ENCODE results near the gene ZNF28. TPM values are rescaled to one million over a fixed set of nuclear protein-coding genes. Genes with fewer than 3 reads are reported as not detected.
"Not testable (repeated sequence)": the region's sequence is repeated elsewhere in the genome, so short reads cannot be mapped to it uniquely, and the experiment has no call there.

Gene ZNF28
- total RNA-seq, 1 donor from 2014 or later = 7.1 TPM

GRCh38 chr19:52825765-52826164, 4.3 kb upstream of the ZNF28 start:
- H3K27me3 ChIP-seq (ENCODE audit: low read depth) = no peaks in the 10 kb centered on the region
- TF ChIP-seq CTCF (IDR thresholded peaks at IDR 0.05; ENCODE audit: borderline replicate concordance) = no peak
- no peak overlapping the region for H3K27ac ChIP-seq (replicated peaks)
- no peak overlapping the region for H3K4me3 ChIP-seq
- no peaks in the 10 kb centered on the region for H3K9me3 ChIP-seq (replicated peaks)
- intact Hi-C loops (cut with micrococcal nuclease) = no loop called here
- no peaks in the 10 kb centered on the region for H3K36me3 ChIP-seq
- peaks cover 5% of the 10 kb centered on the region for H3K4me1 ChIP-seq
- no peak for DNase-seq

DNA sequence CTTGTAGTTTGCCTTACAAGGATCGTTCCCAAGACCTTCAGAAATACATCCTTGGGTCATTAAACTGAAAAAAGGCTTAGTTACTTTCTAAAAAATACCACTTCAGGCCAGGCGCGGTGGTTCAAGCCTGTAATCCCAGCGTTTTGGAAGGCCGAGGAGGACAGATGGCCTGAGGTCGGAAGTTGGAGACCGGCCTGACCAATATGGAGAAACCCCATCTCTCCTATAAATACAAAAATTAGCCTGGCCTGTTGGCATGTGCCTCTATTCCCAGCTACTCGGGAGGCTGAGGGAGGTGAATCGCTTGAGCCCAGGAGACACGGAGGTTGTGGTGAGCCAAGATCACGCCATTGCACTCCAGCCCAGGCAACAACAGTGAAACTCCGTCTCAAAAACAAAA, 2.2 kb upstream of the ZNF28 start:
- H3K4me1 ChIP-seq = peaks cover 11% of the 10 kb centered on the region
- no peak overlapping the region for H3K4me3 ChIP-seq
- no peak overlapping the region for H3K27ac ChIP-seq (replicated peaks)
- intact Hi-C loops (cut with micrococcal nuclease) = no loop called here
- no peaks in the 10 kb centered on the region for H3K27me3 ChIP-seq (ENCODE audit: low read depth)
- no peaks in the 10 kb centered on the region for H3K9me3 ChIP-seq (replicated peaks)
- TF ChIP-seq CTCF (IDR thresholded peaks at IDR 0.05; ENCODE audit: borderline replicate concordance) = no peak
- no peaks in the 10 kb centered on the region for H3K36me3 ChIP-seq
- DNase-seq = no peak

DNA sequence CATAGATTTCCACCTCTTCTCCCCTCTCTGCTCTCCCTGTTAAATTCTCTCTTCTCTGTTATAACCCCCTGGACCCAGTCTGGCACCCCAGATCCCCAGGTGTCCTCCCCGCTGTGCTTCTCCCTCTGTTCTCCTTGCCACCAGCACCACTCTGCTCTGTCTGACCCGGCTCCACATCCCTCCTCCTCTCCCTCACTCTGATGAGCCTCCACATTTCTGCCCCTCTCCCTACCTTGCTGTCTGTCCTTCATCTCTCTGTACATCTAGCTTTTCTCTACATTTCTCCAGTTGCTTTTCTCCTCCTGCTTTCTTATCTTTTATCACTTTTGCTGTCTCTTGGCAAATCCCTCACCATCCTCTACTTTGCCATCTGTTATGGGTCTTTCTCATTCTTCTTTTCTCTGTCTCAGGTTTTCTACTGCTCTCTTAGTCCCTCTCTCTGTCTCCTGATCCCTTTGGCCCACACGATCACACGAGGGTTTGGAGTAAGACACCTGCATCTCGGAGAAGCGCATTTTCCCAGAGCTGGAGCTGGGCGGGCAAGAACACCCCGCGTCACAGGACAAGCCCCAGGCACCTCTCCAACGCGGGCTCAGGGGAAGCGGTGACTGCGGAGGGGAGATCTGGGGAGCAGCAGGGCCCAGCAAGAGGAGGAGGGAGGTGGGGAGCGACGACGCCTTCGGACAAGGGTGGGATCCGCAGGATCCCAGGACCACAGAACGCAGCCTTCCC, 795 bp downstream of the ZNF28 start:
- H3K9me3 ChIP-seq (replicated peaks); H3K27me3 ChIP-seq (ENCODE audit: low read depth); intact Hi-C loops (cut with micrococcal nuclease): not testable (repeated sequence)
- peak; percentile 19 for DNase-seq
- peak overlapping the region; percentile 83 for H3K4me3 ChIP-seq
- peak overlapping the region; percentile 76 for H3K27ac ChIP-seq (replicated peaks)
- peaks cover 11% of the 10 kb centered on the region for H3K4me1 ChIP-seq
- peaks cover 12% of the 10 kb centered on the region for H3K36me3 ChIP-seq

DNA sequence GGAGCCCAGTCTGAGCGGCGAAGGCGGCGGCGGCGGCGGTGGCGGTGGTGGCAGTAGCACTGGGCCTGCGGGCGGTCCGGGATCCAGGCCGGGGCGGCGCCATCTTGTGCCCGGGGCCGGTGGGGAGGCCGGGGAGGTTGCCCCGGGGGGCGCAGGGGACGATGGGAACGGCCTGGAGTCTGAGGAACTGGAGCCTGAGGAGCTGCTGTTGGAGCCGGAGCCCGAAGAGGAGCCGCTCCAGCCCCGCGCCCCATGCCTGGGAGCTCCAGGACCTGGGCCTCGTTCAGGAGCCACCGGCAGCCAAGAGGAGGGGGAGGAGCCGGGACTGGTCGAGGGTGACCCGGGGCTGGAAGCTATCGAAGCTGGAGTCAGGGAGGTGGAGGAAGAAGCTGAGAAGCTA, 11.6 kb downstream of the ZNF28 start:
- no peak overlapping the region for H3K4me3 ChIP-seq
- H3K36me3 ChIP-seq = peaks cover 70% of the 10 kb centered on the region
- H3K9me3 ChIP-seq (replicated peaks) = peaks cover 31% of the 10 kb centered on the region
- TF ChIP-seq CTCF (IDR thresholded peaks at IDR 0.05; ENCODE audit: borderline replicate concordance) = no peak
- no peaks in the 10 kb centered on the region for H3K27me3 ChIP-seq (ENCODE audit: low read depth)
- no peaks in the 10 kb centered on the region for H3K4me1 ChIP-seq
- DNase-seq = no peak
- intact Hi-C loops (cut with micrococcal nuclease) = no loop called here
- H3K27ac ChIP-seq (replicated peaks) = no peak overlapping the region

GRCh38 chr19:52799950-52800640, 21.3 kb downstream of the ZNF28 start:
- intact Hi-C loops (cut with micrococcal nuclease); DNase-seq; H3K27ac ChIP-seq (replicated peaks); H3K4me3 ChIP-seq; H3K4me1 ChIP-seq; H3K27me3 ChIP-seq (ENCODE audit: low read depth): not testable (repeated sequence)
- H3K36me3 ChIP-seq = peaks cover 79% of the 10 kb centered on the region
- peaks cover 100% of the 10 kb centered on the region for H3K9me3 ChIP-seq (replicated peaks)

GRCh38 chr19:52789440-52789839, 32.0 kb downstream of the ZNF28 start:
- no peaks in the 10 kb centered on the region for H3K36me3 ChIP-seq
- H3K4me1 ChIP-seq = peaks cover 22% of the 10 kb centered on the region
- no peak overlapping the region for H3K4me3 ChIP-seq
- H3K27me3 ChIP-seq (ENCODE audit: low read depth) = no peaks in the 10 kb centered on the region
- intact Hi-C loops (cut with micrococcal nuclease) = no loop called here
- peaks cover 5% of the 10 kb centered on the region for H3K9me3 ChIP-seq (replicated peaks)
- DNase-seq = no peak
- TF ChIP-seq CTCF (IDR thresholded peaks at IDR 0.05; ENCODE audit: borderline replicate concordance) = no peak
- H3K27ac ChIP-seq (replicated peaks) = no peak overlapping the region

Measured in left ventricle myocardium inferior (tissue), 1 donor.